GM12874 (cell line): ENCODE results near the gene IQGAP3.

Source experiments
- TF ChIP-seq, protein P1 (sequence below): IDR thresholded peaks from 2 replicates; pipeline ENCODE4 v1.5.1; 2011; ENCODE audit warnings: low read depth, mild to moderate bottlenecking, control low read depth, low read length, moderate library complexity; ENCODE audit not compliant: insufficient read depth

IQGAP3 gene

GRCh38 chr1:156497078-156497742 lies 75.2 kb downstream of the IQGAP3 start:
- TF ChIP-seq, protein P1, sequence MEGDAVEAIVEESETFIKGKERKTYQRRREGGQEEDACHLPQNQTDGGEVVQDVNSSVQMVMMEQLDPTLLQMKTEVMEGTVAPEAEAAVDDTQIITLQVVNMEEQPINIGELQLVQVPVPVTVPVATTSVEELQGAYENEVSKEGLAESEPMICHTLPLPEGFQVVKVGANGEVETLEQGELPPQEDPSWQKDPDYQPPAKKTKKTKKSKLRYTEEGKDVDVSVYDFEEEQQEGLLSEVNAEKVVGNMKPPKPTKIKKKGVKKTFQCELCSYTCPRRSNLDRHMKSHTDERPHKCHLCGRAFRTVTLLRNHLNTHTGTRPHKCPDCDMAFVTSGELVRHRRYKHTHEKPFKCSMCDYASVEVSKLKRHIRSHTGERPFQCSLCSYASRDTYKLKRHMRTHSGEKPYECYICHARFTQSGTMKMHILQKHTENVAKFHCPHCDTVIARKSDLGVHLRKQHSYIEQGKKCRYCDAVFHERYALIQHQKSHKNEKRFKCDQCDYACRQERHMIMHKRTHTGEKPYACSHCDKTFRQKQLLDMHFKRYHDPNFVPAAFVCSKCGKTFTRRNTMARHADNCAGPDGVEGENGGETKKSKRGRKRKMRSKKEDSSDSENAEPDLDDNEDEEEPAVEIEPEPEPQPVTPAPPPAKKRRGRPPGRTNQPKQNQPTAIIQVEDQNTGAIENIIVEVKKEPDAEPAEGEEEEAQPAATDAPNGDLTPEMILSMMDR = no peak

DNA sequence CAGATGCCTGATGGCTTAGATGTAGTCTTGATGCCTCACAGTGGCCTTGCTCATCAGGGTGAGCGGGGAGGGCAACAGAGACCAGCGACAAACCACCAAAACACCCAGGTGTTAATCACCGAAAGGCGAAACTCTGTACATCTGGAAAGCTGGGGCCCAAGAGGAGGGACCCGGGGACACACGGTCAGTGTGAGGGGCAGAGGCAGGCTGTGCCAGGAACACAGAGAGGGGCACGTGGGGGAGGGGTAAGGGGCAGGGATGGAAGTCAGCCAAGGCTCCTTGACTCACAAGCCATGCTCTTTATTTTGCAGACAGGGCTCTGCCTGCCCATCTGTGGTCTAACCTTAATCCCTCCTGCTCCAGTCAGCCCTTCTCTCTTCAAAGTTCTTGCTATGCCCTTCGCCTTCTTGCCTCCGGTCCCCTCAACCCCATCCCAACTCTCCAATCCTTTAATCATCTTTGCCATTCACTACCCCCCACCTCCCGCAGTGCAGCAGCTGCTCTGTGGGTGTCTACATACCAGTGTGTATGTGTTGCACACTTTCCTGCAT lies 76.1 kb downstream of the IQGAP3 start:
- TF ChIP-seq, protein P1 = no peak

DNA sequence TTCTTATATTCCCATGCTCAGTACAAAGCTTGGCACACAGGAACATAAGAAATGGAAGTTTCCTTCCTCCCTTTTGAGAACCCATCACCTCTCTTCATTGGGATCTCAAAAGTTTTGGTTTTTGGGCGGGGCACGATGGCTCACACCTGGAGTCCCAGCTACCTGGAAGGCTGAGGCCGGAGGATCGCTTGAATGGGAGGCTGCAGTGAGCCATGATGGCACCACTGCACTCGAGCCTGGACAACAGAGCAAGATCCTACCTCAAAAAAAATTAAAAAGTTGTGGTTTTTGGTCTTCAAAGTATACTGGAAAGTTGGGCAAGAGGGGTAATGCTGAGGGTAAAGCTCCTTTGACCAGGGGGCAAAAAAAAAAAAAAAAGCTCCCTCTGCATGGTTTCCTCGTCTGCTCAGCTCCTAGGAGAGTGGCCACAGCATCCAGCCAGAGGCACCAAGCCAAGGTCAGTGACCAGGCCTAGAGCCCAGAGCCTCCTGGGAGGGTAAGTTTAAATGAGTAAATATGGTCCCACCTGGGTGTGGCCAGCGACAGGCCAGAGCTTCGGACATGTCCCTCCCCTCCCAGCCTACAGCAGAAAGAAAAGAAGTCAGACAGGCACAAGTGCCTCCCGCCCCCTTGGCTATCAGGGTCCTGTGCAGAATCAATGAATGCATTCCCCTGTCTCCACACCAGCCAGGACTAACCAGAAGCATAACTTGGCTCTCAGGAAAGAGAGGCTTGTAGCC lies 76.8 kb downstream of the IQGAP3 start:
- TF ChIP-seq, protein P1 = no peak

GRCh38 chr1:156494309-156494895 lies 78.0 kb downstream of the IQGAP3 start:
- TF ChIP-seq, protein P1 = no peak

GRCh38 chr1:156493742-156494141 lies 78.6 kb downstream of the IQGAP3 start:
- TF ChIP-seq, protein P1 = no peak

- TF ChIP-seq, protein P1 = no peak
These were observed 79.2 kb downstream of the IQGAP3 start for GRCh38 chr1:156493154-156493631.

DNA sequence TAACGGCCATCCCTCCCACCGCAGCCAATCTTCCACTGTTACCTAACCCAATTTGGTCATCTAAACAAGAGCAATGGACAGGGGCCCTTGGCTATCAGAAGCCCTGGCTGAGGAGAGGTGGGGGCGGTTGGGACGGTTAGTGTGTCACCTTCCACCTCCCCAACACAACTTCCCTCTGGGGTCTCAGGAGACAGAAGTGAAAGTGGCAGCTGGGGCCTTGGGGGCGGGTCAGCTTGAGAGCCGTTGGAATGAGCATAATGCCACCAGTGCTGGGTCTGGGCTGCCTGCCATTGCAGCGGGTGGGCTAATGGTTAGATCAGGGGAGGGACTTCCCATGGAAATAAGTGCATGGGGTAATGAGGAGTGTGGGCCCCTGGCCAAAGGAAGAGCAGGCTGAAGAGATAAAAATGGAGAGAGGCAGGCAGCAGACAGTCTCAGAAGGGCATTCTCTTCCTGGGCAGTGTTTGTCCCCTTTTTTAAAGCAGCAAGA lies 79.7 kb downstream of the IQGAP3 start:
- TF ChIP-seq, protein P1 = no peak
